ENCODE data around the gene PAX8. TPM values are rescaled to one million over a fixed set of nuclear protein-coding genes. Genes with fewer than 3 reads are reported as not detected.

PAX8 gene
- total and polyA plus RNA-seq, 2 of the 13 experiments (the other 11 are each of a cell fraction or from before 2014, with no cell fraction given) = 1.5 to 8.8 TPM

- Histone ChIP-seq H3K4me2 (ENCODE audit: low read depth, low read length) (no peak overlapping the region), H3K4me3 (replicated peaks in 1 of 3; ENCODE audit: insufficient read depth in 1 of 3, low read depth in 2 of 3, low read length in 3 of 3) (no peak overlapping the region), H2AFZ (ENCODE audit: low read length) (no peak overlapping the region), H3K9me3 (ENCODE audit: low read length) (no peaks in the 10 kb centered on the region), H3K9ac (ENCODE audit: insufficient read depth, low read depth, low read length) (no peak overlapping the region), H3K27me3 (ENCODE audit: control insufficient read depth in 1 of 2, insufficient read depth in 2 of 2, low read length in 2 of 2) (peaks cover 0 to 9% of the 10 kb centered on the region in 2 experiments; a peak in 3 of 5 replicates), H3K27ac (ENCODE audit: extremely low read length, insufficient read depth, low read length) (no peak overlapping the region), H4K20me1 (ENCODE audit: insufficient read depth, low read length) (no peaks in the 10 kb centered on the region), H3K36me3 (replicated peaks in 1 of 2; ENCODE audit: control insufficient read depth in 1 of 2, insufficient read depth in 2 of 2, low read length in 2 of 2) (no peaks in the 10 kb centered on the region), H3K79me2 (ENCODE audit: insufficient read depth, low read length) (no peaks in the 10 kb centered on the region), H3K4me1 (ENCODE audit: insufficient read depth, low read length) (peaks cover 21% of the 10 kb centered on the region)
- ATAC-seq (no peak), FAIRE-seq (no peak), DNase-seq (ENCODE audit: low spot score) (no peak)
- intact Hi-C loops (cut with micrococcal nuclease; ENCODE audit: unreplicated experiment) (no loop called here), in situ Hi-C loops (cut with HindIII; ENCODE audit: extremely low pct_ligation_motif_present, low pct_unique_long_range_greater_than_20kb) (loop anchor here (25.0 kb wide), 1 partner anchor 109 kb away; no protein-coding TSS in a partner anchor)
- POLR2A ChIA-PET = no interaction called here
- TF ChIP-seq ZFP91 (CRISPR knock-in tag; IDR thresholded peaks at IDR 0.05; ENCODE audit: borderline replicate concordance) (no peak), KDM6A (CRISPR knock-in tag; IDR thresholded peaks at IDR 0.05; ENCODE audit: low read depth) (no peak), ZNF263 (CRISPR knock-in tag; IDR thresholded peaks at IDR 0.05) (no peak), ZNF33A (CRISPR knock-in tag; IDR thresholded peaks at IDR 0.05; ENCODE audit: borderline replicate concordance) (no peak), AHDC1 (CRISPR knock-in tag; IDR thresholded peaks at IDR 0.05; ENCODE audit: borderline replicate concordance) (no peak), HOXA9 (CRISPR knock-in tag; IDR thresholded peaks at IDR 0.05; ENCODE audit: borderline replicate concordance) (no peak), NAIF1 (CRISPR knock-in tag; IDR thresholded peaks at IDR 0.05; ENCODE audit: borderline replicate concordance) (no peak), ZNF256 (CRISPR knock-in tag; conservative IDR thresholded peaks at IDR 0.05) (no peak), ZNF607 (CRISPR knock-in tag; IDR thresholded peaks at IDR 0.05; ENCODE audit: borderline replicate concordance) (no peak)
- 44% methylated on average over 4 of the region's 4 CpGs for WGBS (ENCODE audit: low lambda C conversion rate)
- CTCF ChIA-PET (ENCODE audit: low intra/inter-chr PET ratio, low total read pairs) = no interaction called here
- no TSS peak for BruUV-seq (replicated peaks)
These were observed 25.3 kb downstream of the PAX8 start for GRCh38 chr2:113253453-113253852.
